Eye (tissue), 1 donor: ENCODE results near the gene RIC8A.

ENCODE experiments used
- DNase-seq: peaks from one replicate; pipeline ENCODE4 v3.0.0-alpha.2; 2015

RIC8A gene

DNA sequence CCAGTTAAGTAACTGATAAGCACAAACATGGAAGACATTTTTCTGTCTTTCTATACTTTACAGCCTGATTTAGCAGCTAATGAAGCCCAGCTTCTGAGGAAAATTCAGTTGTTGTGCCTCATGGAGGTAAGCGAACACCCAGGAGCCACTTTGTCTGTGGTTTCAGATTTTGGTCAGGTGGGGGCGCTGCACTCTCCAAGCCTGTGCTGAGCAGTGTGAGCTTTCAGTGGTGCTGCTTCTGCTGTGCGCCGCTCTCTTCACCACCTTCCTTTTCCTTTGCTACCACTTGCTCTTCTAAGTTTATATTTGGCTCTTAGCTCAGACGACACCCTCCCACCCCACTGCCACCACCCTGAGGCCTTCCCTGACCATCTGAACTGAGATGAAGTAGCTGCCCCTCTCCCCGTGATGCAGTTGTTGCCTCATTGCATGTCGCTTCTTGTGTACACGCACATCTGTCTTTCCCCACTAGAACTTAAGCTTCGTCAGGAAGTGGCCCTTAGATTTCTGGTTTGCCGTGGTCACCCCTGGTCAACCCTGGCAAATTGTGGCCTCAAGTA lies 43.3 kb downstream of the RIC8A start:
- DNase-seq: peak; percentile 77

GRCh38 chr11:251550-251949 lies 44.0 kb downstream of the RIC8A start:
- no peak for DNase-seq

DNA sequence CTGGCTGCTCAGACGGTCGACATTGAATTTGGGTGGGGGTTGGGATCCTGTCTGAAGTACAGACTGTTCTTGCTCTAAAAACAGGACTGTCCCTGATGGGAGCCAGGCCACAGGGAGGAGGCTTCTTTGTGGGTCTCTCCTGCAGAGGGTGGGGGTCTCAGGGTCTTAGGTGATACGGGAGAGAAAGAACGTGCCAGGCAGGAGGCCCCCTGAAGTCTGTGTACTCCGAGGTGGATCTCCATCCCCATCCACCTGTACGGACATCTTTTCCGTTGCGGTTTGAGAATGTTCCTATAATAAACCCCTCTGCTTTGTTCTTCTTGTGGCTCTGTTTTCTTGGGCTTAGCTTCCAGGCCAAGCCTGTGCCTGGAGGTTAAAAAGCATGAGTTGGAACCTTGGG lies 45.2 kb downstream of the RIC8A start:
- DNase-seq: no peak

DNA sequence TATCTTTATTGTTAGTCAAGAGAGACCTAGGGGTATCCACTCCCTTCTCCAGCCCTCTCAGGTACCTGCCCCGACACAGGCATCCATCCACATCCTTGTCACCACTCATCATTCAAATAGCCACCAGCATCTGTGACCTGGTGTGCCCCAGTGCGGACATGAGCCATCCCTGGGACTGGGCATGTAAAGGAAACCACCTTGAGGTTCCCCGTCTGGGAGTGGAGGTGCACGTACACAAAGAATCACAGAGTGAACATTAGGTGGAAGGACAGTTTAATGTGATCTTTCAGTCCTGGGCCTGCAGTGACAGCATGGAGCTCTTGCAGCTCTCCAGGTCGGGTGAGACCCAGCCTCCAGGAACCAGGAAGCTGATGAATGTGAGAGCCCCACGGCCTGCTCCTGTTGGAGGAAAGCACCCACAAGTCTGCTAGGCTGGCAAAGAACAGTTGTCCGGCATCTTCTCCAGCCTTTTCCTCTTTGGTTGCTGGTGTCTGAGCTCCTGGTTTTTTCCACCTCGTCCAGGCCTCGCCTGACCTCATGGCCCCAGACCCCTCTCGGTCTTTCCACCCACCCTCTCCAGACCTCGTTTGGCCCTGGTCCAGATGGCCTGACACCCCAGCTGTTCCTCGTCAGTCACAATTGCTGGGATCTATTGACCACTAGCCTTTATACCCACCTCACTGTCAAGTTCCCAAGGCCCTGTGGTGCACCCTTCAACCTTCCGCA lies 45.8 kb downstream of the RIC8A start:
- DNase-seq: no peak

- no peak for DNase-seq
Observed at GRCh38 chr11:253886-254270, 46.4 kb downstream of the RIC8A start.

GRCh38 chr11:255176-255575 lies 47.7 kb downstream of the RIC8A start:
- no peak for DNase-seq

GRCh38 chr11:255816-256215 lies 48.3 kb downstream of the RIC8A start:
- DNase-seq: no peak

- no peak for DNase-seq
Observed at GRCh38 chr11:256952-257737, 49.6 kb downstream of the RIC8A start.

DNA sequence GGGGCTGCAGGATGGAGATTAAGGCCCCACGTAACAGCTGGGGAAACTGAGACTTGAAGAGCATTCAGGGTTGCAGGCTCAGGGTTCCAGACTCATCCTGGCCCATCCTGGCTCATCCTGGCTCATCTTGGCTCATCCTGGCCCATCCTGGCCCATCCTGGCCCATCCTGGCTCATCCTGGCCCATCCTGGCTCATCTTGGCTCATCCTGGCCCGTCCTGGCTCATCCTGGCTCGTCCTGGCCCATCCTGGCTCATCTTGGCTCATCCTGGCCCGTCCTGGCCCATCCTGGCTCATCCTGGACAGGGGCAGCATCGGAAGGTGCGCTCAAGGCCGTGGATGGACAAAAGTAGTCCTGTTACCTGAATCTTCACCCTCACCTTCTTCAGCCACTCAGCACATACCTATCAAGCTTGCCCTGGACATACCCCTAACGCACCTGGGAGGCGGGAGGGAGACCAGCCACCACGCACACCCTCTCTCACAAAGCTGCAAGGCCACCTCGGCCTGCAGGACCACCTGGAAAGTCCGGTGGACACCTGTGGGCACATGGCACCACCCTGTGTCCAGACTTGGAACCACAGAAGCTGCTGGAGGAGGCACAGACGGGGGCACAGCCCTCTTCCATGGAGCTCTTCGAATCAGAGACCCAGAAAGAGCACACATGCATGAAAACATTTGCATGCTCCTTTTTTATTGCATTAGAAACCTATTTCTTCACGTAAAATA lies 50.4 kb downstream of the RIC8A start:
- DNase-seq: no peak

GRCh38 chr11:259413-259812 lies 51.9 kb downstream of the RIC8A start:
- DNase-seq: no peak

DNA sequence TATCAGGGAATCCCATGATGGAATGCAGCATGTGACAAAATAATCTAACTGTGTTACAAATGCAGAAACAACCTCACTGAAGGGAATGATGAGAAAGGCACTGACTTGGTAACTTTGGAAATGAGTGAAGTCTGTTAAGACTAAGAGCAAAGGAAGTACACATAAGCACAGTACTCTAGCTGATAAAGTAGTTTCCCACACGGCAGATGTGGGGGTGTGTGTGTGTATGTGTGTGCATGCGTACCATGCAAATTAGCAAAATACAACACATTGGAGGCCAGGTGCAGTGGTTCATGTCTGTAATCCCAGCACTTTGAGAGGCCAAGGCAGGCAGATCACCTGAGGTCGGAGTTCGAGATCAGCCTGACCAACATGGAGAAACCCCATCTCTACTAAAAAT lies 54.1 kb downstream of the RIC8A start:
- no peak for DNase-seq
